K562 (cell line): ENCODE results near the gene ZFP36. TPM values are rescaled to one million over a fixed set of nuclear protein-coding genes. Genes with fewer than 3 reads are reported as not detected.

Source experiments
- ARNT ChIP-seq, 2 experiments: fragments of 450-650 bp; IDR thresholded peaks; 2 replicates each; pipeline ENCODE4 v1.6.1; 2016; ENCODE audit warnings: mild to moderate bottlenecking in 1 of 2
- CBX8 ChIP-seq: fragments of 200-600 bp; sonication (generic); IDR thresholded peaks from 2 replicates; pipeline ENCODE4 v1.6.1; 2012; ENCODE audit warnings: borderline replicate concordance, mixed run types, low read depth, mild to moderate bottlenecking, moderate library complexity, mixed read lengths, low read length, control low read depth, inconsistent platforms; ENCODE audit not compliant: poor library complexity, severe bottlenecking; ENCODE audit errors: extremely low read depth
- CHCHD3 ChIP-seq: fragments of 250-450 bp; sonication (Bioruptor Pico); IDR thresholded peaks from 2 replicates; pipeline ENCODE4 v2.1.2; 2022; ENCODE audit warnings: mild to moderate bottlenecking
- CHD4 ChIP-seq: fragments of 200-600 bp; sonication (generic); IDR thresholded peaks from 3 replicates; pipeline ENCODE4 v1.6.1; 2012; ENCODE audit warnings: low read depth, mild to moderate bottlenecking, mixed read lengths, low read length, inconsistent platforms; ENCODE audit not compliant: insufficient read depth, insufficient replicate concordance, poor library complexity, severe bottlenecking
- CREB1 ChIP-seq, 2 experiments: sonication (generic) in 1 of 2; formaldehyde crosslinking in 1 of 2; IDR thresholded peaks; 2 replicates each; pipeline versions ENCODE4 v1.6.1 to v1.8.0; 2012 to 2022; ENCODE audit warnings: inconsistent platforms in 1 of 2, mild to moderate bottlenecking in 1 of 2, missing genetic modification reagents in 1 of 2, moderate library complexity in 1 of 2
- CREM ChIP-seq: IDR thresholded peaks from 2 replicates; pipeline ENCODE4 v1.6.1; 2014; ENCODE audit warnings: antibody characterized with exemption, low read depth
- GATAD2A ChIP-seq: fragments of 450-650 bp; IDR thresholded peaks from 2 replicates; pipeline ENCODE4 v1.6.1; 2017
- HDGF ChIP-seq: fragments of 450-650 bp; IDR thresholded peaks from 2 replicates; pipeline ENCODE4 v1.6.1; 2016
- ILF3 ChIP-seq: fragments of 450-650 bp; IDR thresholded peaks from 2 replicates; pipeline ENCODE4 v1.6.1; 2018; ENCODE audit warnings: antibody characterized with exemption, mild to moderate bottlenecking, moderate library complexity, borderline replicate concordance
- KAT2B ChIP-seq: IDR thresholded peaks from one replicate; pipeline ENCODE4 v1.6.1; 2012; ENCODE audit warnings: low read depth, mild to moderate bottlenecking, control low read depth, inconsistent platforms, low read length, moderate library complexity
- KAT8 ChIP-seq: fragments of 450-650 bp; IDR thresholded peaks from 2 replicates; pipeline ENCODE4 v1.6.1; 2016; ENCODE audit warnings: low read depth, mild to moderate bottlenecking
- MED1 ChIP-seq: sonication (generic); formaldehyde crosslinking; IDR thresholded peaks from 2 replicates; pipeline ENCODE4 v1.8.1; 2023; ENCODE audit warnings: missing genetic modification reagents, borderline replicate concordance
- MTA2 ChIP-seq: fragments of 450-650 bp; IDR thresholded peaks from 2 replicates; pipeline ENCODE4 v1.6.1; 2016; ENCODE audit warnings: low read depth
- NFE2 ChIP-seq: IDR thresholded peaks from 2 replicates; pipeline ENCODE4 v1.6.1; 2014; ENCODE audit warnings: antibody characterized with exemption, low read depth
- POLR2H ChIP-seq: IDR thresholded peaks from 2 replicates; pipeline ENCODE4 v1.6.1; 2016; ENCODE audit warnings: missing genetic modification characterization, low read depth, mild to moderate bottlenecking, control low read depth, missing compliant biosample characterization, moderate library complexity
- RBM17 ChIP-seq: fragments of 200-400 bp; formaldehyde crosslinking; IDR thresholded peaks from 2 replicates; pipeline ENCODE4 v1.6.1; 2017; ENCODE audit warnings: low read depth, mild to moderate bottlenecking, low read length, borderline replicate concordance
- SIRT6 ChIP-seq: IDR thresholded peaks from one replicate; pipeline ENCODE4 v1.6.1; 2012; ENCODE audit warnings: low read depth, mild to moderate bottlenecking, control low read depth, inconsistent platforms, low read length, moderate library complexity
- SMARCE1 ChIP-seq: fragments of 450-650 bp; IDR thresholded peaks from 2 replicates; pipeline ENCODE4 v1.7.1; 2016; ENCODE audit warnings: mild to moderate bottlenecking
- SREBF1 ChIP-seq: fragments of 150-350 bp; IDR thresholded peaks from 2 replicates; pipeline ENCODE4 v1.6.1; 2014; ENCODE audit warnings: antibody characterized with exemption, low read depth, low read length, borderline replicate concordance
- TAF1 ChIP-seq: IDR thresholded peaks from 2 replicates; pipeline ENCODE4 v1.6.1; 2011; ENCODE audit warnings: mild to moderate bottlenecking, low read length, moderate library complexity; ENCODE audit not compliant: insufficient read depth, control insufficient read depth, severe bottlenecking; ENCODE audit errors: extremely low read depth
- TBP ChIP-seq: optimal IDR thresholded peaks from 2 replicates; pipeline ENCODE3; 2011; ENCODE audit warnings: low read depth, low read length, improper control_type of control experiment
- YY1 ChIP-seq, 3 experiments: IDR thresholded peaks; 2 replicates each; pipeline ENCODE4 v1.6.1; 2011; ENCODE audit warnings: low read length in 2 of 3, mild to moderate bottlenecking in 2 of 3, moderate library complexity in 2 of 3, borderline replicate concordance in 1 of 3, control low read depth in 1 of 3, low read depth in 1 of 3; ENCODE audit not compliant: insufficient read depth in 3 of 3, insufficient replicate concordance in 2 of 3, control insufficient read depth in 1 of 3, insufficient read length in 1 of 3; ENCODE audit errors: extremely low read depth in 1 of 3
- ZBTB7A ChIP-seq: IDR thresholded peaks from 2 replicates; pipeline ENCODE4 v1.6.1; 2011; ENCODE audit warnings: low read depth, mild to moderate bottlenecking, low read length, moderate library complexity, borderline replicate concordance; ENCODE audit not compliant: control insufficient read depth
- ZNF175 ChIP-seq: fragments of 200-800 bp; sonication (Bioruptor generic); IDR thresholded peaks from 2 replicates; pipeline ENCODE4 v1.6.1; 2016; ENCODE audit warnings: low read depth, mild to moderate bottlenecking, missing genetic modification characterization, missing compliant biosample characterization
- ZNF311 ChIP-seq: fragments of 250-450 bp; sonication (Bioruptor Pico); IDR thresholded peaks from 2 replicates; pipeline ENCODE4 v1.4.0; 2020; ENCODE audit warnings: mild to moderate bottlenecking, moderate library complexity
- ZNF695 ChIP-seq: fragments of 450-650 bp; formaldehyde crosslinking; IDR thresholded peaks from 2 replicates; pipeline ENCODE4 v1.4.0; 2020; ENCODE audit warnings: mild to moderate bottlenecking, moderate library complexity
- ZNF778 ChIP-seq: fragments of 450-650 bp; formaldehyde crosslinking; IDR thresholded peaks from 2 replicates; pipeline ENCODE4 v1.4.0; 2020; ENCODE audit warnings: mild to moderate bottlenecking, moderate library complexity
- ZNF780A ChIP-seq: fragments of 250-450 bp; sonication (Bioruptor Pico); IDR thresholded peaks from 2 replicates; pipeline ENCODE4 v1.5.0; 2021; ENCODE audit warnings: mild to moderate bottlenecking
- polyA plus RNA-seq, 8 experiments: library from polyadenylated mRNA; depleted of rRNA in 4 of 8; stranded (reverse) in 5 of 8; unstranded in 3 of 8; fragments of >200 nt; fragmentation: Nextera tagmentation in 2 of 8; fragmentation: Illumina TruSeq in 1 of 8; extraction: Ambion mirVana in 2 of 8; extraction: Trizol in 1 of 8; gene quantifications; 2 replicates each; pipeline versions ENCODE4 v1.2.1 to v1.2.3, GENCODE V29; 2011 to 2014; ENCODE audit warnings: inconsistent platforms in 1 of 8, missing spikeins in 1 of 8
- total RNA-seq, 7 experiments: library from RNA; depleted of rRNA in 6 of 7; stranded (reverse); fragments of >200 nt in 6 of 7; fragmentation: Illumina TruSeq in 2 of 7; extraction: Trizol in 2 of 7; gene quantifications; 2 replicates each; pipeline versions ENCODE4 v1.2.1 to v1.2.3, GENCODE V29; 2011 to 2021; ENCODE audit warnings: low replicate concordance in 1 of 7

ZFP36 gene
- total and polyA plus RNA-seq, 9 of the 15 experiments (the other 6 are each of a cell fraction or from before 2014, with no cell fraction given), result 1.0 to 20.1 (median 3.5) TPM

DNA sequence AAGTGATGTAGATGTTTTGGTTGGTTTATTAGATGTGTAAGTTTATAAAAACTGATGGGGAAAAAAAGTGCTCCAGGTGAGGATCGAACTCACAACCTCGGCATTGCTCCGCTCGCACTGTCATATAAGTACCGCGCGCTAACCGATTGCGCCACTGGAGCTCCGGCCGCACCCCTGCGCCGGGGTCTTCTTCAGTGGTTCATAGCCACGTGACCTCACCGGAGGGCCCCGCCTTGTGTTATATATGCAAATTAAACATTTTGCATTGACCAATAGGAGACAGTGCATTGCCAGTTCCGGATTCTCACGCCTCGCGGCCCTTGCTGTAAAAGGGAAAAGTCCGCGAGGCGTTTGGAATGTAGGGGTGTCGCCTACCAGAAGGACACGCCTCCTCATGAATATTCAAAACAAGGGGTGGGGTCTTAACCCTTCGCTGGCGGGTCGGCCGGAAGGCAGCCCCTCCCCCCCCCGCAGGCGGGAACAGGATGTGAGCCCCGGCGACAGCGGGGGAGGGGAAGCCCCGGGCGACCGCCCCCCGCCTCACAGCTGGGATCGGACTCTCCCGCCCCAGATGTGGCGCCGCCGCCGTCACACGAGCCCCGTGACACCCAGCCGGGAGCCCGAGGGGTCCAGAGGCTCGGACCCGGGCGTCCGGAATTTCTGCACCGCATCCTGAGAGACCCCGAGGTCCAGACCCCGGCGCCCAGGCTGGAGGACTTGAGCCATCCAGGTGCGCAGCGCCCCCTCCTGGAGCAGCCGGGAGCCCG, 5.6 kb downstream of the ZFP36 start, which contains the start of gene PLEKHG2 (continued):
- TF ChIP-seq YY1 (IDR thresholded peaks at IDR 0.05; ENCODE audit: borderline replicate concordance in 1 of 3, control insufficient read depth in 1 of 3, extremely low read depth in 1 of 3, insufficient read depth in 3 of 3, insufficient read length in 1 of 3, insufficient replicate concordance in 2 of 3, low read depth in 1 of 3, low read length in 2 of 3) (peak in 2 of 3 experiments; percentile 6 to 60), CREM (peak; percentile 92), ZBTB7A (peak; percentile 100), ARNT (IDR thresholded peaks at IDR 0.05) (peak; percentile 87 to 97), ZNF311 (CRISPR knock-in tag) (no peak), SIRT6 (peak; percentile 67), ZNF778 (CRISPR knock-in tag) (no peak), MED1 (CRISPR knock-in tag) (no peak), RBM17 (no peak), KAT2B (no peak), ILF3 (peak; percentile 77; the same call in 1 of the 2 replicates), MTA2 (no peak), ZNF695 (no peak), ZNF175 (CRISPR knock-in tag) (0 out of 2 replicates have a peak, but pooled peaks have one; percentile 46), KAT8 (no peak), SMARCE1 (no peak), HDGF (no peak), GATAD2A (peak; percentile 99), NFE2 (peak; percentile 19; the same call in 1 of the 2 replicates), CHD4 (no peak), CBX8 (no peak), CREB1 (IDR thresholded peaks at IDR 0.05) (peak; percentile 80), CREB1 (CRISPR knock-in tag; IDR thresholded peaks at IDR 0.05) (peak; percentile 75; the same call in 1 of the 2 replicates), TAF1 (peak; percentile 52), ZNF780A (CRISPR knock-in tag) (no peak), CHCHD3 (CRISPR knock-in tag) (0 out of 2 replicates have a peak, but pooled peaks have one; percentile 49), POLR2H (tag) (peak; percentile 99), TBP (peak; percentile 100), SREBF1 (peak; percentile 79)
